Testis (tissue), 3 donors: ENCODE measurements around the gene STXBP6. TPM values are rescaled to one million over a fixed set of nuclear protein-coding genes. Genes with fewer than 3 reads are reported as not detected.

Source experiments
- DNase-seq: peaks from one replicate; pipeline ENCODE4 v3.0.0-alpha.2; 2019
- H3K27ac ChIP-seq, 2 donors: fragments of 200-600 bp; sonication (generic); one replicate each; pipeline ENCODE4 v1.5.1; 2019
- H3K27me3 ChIP-seq: fragments of 200-600 bp; sonication (generic); one replicate; pipeline ENCODE4 v1.5.1; 2019
- H3K36me3 ChIP-seq: fragments of 200-600 bp; sonication (generic); one replicate; pipeline ENCODE4 v1.5.1; 2017; ENCODE audit warnings: low read depth; ENCODE audit errors: missing control alignments
- H3K4me1 ChIP-seq: fragments of 200-600 bp; sonication (generic); one replicate; pipeline ENCODE4 v1.5.1; 2019
- H3K4me3 ChIP-seq, 2 donors: fragments of 200-600 bp; sonication (generic); one replicate each; pipeline ENCODE4 v1.5.1; 2017 to 2019
- H3K9me3 ChIP-seq: fragments of 200-600 bp; sonication (generic); one replicate; pipeline ENCODE4 v1.5.1; 2017
- POLR2A ChIP-seq: fragments of 450-650 bp; IDR thresholded peaks from one replicate; pipeline ENCODE4 v1.6.1; 2017; ENCODE audit warnings: antibody characterized with exemption, mild to moderate bottlenecking, moderate library complexity
- WGBS, 2 donors: methylation state at CpG; one replicate each; pipeline ENCODE4 v1.1.5; 2018; 5-methylcytosine and 5-hydroxymethylcytosine counted together
- intact Hi-C: fragments of 100-400 bp; cut with DNase I; formaldehyde crosslinking; loops from one replicate; pipeline ENCODE4 v1.15.1; 2023; ENCODE audit warnings: low total_unique reads
- polyA plus RNA-seq: library from polyadenylated mRNA; stranded (reverse); fragments of 350-450 nt; fragmentation: Illumina TruSeq; extraction: RNeasy Lipid Tissue Mini Kit (QIAGEN cat#74804); gene quantifications from one replicate; pipeline ENCODE4 v1.2.3, GENCODE V29; 2014; ENCODE audit warnings: low read depth, low replicate concordance; ENCODE audit not compliant: insufficient read depth
- total RNA-seq, 2 donors: library from RNA; depleted of rRNA; stranded (reverse); fragments of >200 nt; gene quantifications; one replicate each; pipeline ENCODE4 v1.2.3, GENCODE V29; 2016
- TF ChIP-seq, protein P1 (sequence below), 3 experiments: fragments of 450-650 bp in 2 of 3; fragments of 200-600 bp in 1 of 3; sonication (generic) in 1 of 3; IDR thresholded peaks; one replicate each; pipeline ENCODE4 v1.5.1; 2016 to 2019; ENCODE audit warnings: antibody characterized with exemption in 3 of 3, mild to moderate bottlenecking in 2 of 3, moderate library complexity in 1 of 3

The STXBP6 gene
- total and polyA plus RNA-seq, 3 donors from 2014 or later = 4.7 to 11.3 (median 8.6) TPM

GRCh38 chr14:24813819-24814259 is 236.1 kb downstream of the STXBP6 start:
- no peaks in the 10 kb centered on the region for H3K4me1 ChIP-seq
- TF ChIP-seq, protein P1, sequence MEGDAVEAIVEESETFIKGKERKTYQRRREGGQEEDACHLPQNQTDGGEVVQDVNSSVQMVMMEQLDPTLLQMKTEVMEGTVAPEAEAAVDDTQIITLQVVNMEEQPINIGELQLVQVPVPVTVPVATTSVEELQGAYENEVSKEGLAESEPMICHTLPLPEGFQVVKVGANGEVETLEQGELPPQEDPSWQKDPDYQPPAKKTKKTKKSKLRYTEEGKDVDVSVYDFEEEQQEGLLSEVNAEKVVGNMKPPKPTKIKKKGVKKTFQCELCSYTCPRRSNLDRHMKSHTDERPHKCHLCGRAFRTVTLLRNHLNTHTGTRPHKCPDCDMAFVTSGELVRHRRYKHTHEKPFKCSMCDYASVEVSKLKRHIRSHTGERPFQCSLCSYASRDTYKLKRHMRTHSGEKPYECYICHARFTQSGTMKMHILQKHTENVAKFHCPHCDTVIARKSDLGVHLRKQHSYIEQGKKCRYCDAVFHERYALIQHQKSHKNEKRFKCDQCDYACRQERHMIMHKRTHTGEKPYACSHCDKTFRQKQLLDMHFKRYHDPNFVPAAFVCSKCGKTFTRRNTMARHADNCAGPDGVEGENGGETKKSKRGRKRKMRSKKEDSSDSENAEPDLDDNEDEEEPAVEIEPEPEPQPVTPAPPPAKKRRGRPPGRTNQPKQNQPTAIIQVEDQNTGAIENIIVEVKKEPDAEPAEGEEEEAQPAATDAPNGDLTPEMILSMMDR (IDR thresholded peaks at IDR 0.05) = no peak
- TF ChIP-seq POLR2A = no peak

GRCh38 chr14:24813089-24813815 is 236.7 kb downstream of the STXBP6 start:
- no peak for DNase-seq
- no peaks in the 10 kb centered on the region for H3K4me1 ChIP-seq
- WGBS, 2 donors = 74 to 85% methylated on average over 6 of the region's 6 CpGs
- intact Hi-C loops = no loop called here
- no peak overlapping the region for H3K4me3 ChIP-seq
- TF ChIP-seq, protein P1 (IDR thresholded peaks at IDR 0.05) = no peak
- TF ChIP-seq POLR2A = no peak
- no peaks in the 10 kb centered on the region for H3K27me3 ChIP-seq
- no peaks in the 10 kb centered on the region for H3K36me3 ChIP-seq
- H3K27ac ChIP-seq = no peak overlapping the region
- H3K9me3 ChIP-seq = no peaks in the 10 kb centered on the region

More at GRCh38 chr14:24813819-24814259, 236.1 kb downstream of the STXBP6 start:
- H3K9me3 ChIP-seq = no peaks in the 10 kb centered on the region
- H3K36me3 ChIP-seq = no peaks in the 10 kb centered on the region
- intact Hi-C loops = no loop called here
- DNase-seq = no peak
- no peak overlapping the region for H3K4me3 ChIP-seq
- 90 to 100% methylated on average over 2 of the region's 2 CpGs for WGBS, 2 donors
- no peaks in the 10 kb centered on the region for H3K27me3 ChIP-seq
- H3K27ac ChIP-seq = no peak overlapping the region

GRCh38 chr14:24809135-24809534 is 240.8 kb downstream of the STXBP6 start:
- TF ChIP-seq, protein P1 (IDR thresholded peaks at IDR 0.05) = no peak
- TF ChIP-seq POLR2A = no peak
- Histone ChIP-seq H3K27me3 (no peaks in the 10 kb centered on the region), H3K4me1 (no peaks in the 10 kb centered on the region), H3K4me3 (no peak overlapping the region), H3K27ac (no peak overlapping the region), H3K9me3 (no peaks in the 10 kb centered on the region), H3K36me3 (no peaks in the 10 kb centered on the region)
- intact Hi-C loops = no loop called here
- no peak for DNase-seq
- 82 to 83% methylated on average over 2 of the region's 2 CpGs for WGBS, 2 donors

- Histone ChIP-seq H3K36me3 (no peaks in the 10 kb centered on the region), H3K27ac (no peak overlapping the region), H3K4me1 (no peaks in the 10 kb centered on the region), H3K9me3 (no peaks in the 10 kb centered on the region), H3K27me3 (no peaks in the 10 kb centered on the region), H3K4me3 (no peak overlapping the region)
- WGBS, 2 donors = 80 to 95% methylated on average over 6 of the region's 6 CpGs
- intact Hi-C loops = no loop called here
- no peak for DNase-seq
- TF ChIP-seq, protein P1 (IDR thresholded peaks at IDR 0.05) = no peak
- TF ChIP-seq POLR2A = no peak
Observed at GRCh38 chr14:24808412-24808811, 241.5 kb downstream of the STXBP6 start.
